GM10248 (cell line): ENCODE measurements around the gene NPIPA7.
"Not testable (repeated sequence)": the region's sequence is repeated elsewhere in the genome, so short reads cannot be mapped to it uniquely, and the experiment has no call there.

Experiments used
- CTCF ChIA-PET: fragments of 300-600 bp; sonication (Branson Sonifier 250); formaldehyde crosslinking; extraction: SDS; loops from one replicate; lab custom pipeline; 2021; ENCODE audit warnings: antibody characterized with exemption; lab: Yijun Ruan, JAX
- POLR2A ChIA-PET: fragments of 350-650 bp; sonication (Branson Sonifier 250); formaldehyde crosslinking; extraction: SDS; loops from one replicate; lab custom pipeline; 2020; ENCODE audit warnings: antibody characterized with exemption; lab: Yijun Ruan, JAX
- DNase-seq: peaks from one replicate; pipeline ENCODE4 v3.0.0; 2012; ENCODE audit errors: extremely low spot score

Gene NPIPA7

GRCh38 chr16:16408430-16408829 lies 29.5 kb downstream of the NPIPA7 start:
- DNase-seq, CTCF ChIA-PET, POLR2A ChIA-PET: not testable (repeated sequence)

GRCh38 chr16:16413773-16414172 lies 34.8 kb downstream of the NPIPA7 start:
- CTCF ChIA-PET, result not testable (repeated sequence)

DNA sequence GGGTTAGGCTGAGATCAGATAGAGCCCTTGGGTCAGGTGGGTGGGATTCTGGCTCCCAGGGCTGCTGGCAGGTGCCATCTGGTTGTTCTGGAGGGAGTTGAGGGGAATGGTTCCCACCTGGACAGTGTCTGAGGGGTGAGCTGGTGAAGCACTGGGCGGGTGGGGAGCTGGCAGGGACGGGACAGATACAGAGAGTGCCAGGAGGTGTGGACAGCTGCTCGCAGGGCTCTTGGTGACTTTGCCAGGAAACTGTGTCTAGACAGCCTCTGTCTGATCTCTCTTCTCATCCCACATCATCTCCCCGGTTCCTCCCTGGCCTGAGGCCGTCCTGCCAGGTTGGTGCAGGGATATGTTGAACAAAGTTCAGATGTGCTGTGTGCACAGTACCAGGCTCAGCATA lies 38.1 kb downstream of the NPIPA7 start:
- POLR2A ChIA-PET, CTCF ChIA-PET, DNase-seq: not testable (repeated sequence)

More at GRCh38 chr16:16413773-16414172, 34.8 kb downstream of the NPIPA7 start:
- POLR2A ChIA-PET, DNase-seq: not testable (repeated sequence)

- CTCF ChIA-PET, POLR2A ChIA-PET, DNase-seq: not testable (repeated sequence)
Measured at GRCh38 chr16:16417914-16418544, 39.1 kb downstream of the NPIPA7 start.

- CTCF ChIA-PET, DNase-seq, POLR2A ChIA-PET: not testable (repeated sequence)
Measured at GRCh38 chr16:16420515-16420914, 41.6 kb downstream of the NPIPA7 start.

DNA sequence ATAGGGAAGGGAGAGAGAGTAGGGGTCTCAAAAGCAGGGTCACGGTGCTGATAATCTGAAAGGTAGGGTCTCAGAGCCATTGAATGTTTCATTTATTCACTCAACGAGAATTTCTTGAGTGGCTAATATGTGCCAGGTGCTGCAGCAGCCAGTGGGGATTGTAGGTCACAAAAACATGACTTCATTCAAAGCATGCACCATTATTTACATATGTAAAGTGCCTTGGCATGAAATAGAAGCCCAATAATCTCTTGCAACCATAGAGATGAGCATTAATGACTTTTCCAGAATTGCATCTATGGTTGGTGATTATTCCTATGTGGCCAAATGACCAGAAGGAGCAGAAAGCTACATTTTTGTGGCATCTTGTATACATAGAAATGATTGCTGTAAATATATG lies 46.2 kb downstream of the NPIPA7 start:
- CTCF ChIA-PET, DNase-seq, POLR2A ChIA-PET: not testable (repeated sequence)

GRCh38 chr16:16431135-16431534 lies 52.2 kb downstream of the NPIPA7 start:
- CTCF ChIA-PET, POLR2A ChIA-PET, DNase-seq: not testable (repeated sequence)

DNA sequence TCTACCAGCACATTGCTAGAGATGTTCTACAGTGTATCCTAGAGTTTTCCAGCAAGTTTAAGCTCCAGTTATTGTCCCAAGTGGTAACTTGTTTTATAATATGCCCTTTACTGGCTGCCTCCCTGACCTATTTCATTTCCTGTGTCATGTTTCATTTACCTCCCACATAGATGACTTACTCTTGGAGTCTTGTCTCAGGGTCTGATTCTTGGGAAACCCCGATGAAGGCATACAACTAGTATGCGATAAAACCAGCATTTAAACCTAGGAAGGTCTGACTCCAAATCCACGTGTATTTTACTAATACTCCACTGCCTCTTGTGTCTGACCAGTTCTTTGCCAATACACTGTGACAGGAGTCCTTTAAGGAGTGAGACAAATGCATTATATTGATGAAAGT lies 55.8 kb downstream of the NPIPA7 start:
- CTCF ChIA-PET, POLR2A ChIA-PET: not testable (repeated sequence)

GRCh38 chr16:16441401-16441800 lies 62.5 kb downstream of the NPIPA7 start:
- DNase-seq, POLR2A ChIA-PET, CTCF ChIA-PET: not testable (repeated sequence)

More for the DNA sequence above, 55.8 kb downstream of the NPIPA7 start:
- DNase-seq, result not testable (repeated sequence)
